HepG2 (cell line): Measurements from ENCODE around the gene PPP1R15B.

ENCODE experiments used
- CCAR2 ChIP-seq: fragments of 200-400 bp; formaldehyde crosslinking; optimal IDR thresholded peaks from 2 replicates; pipeline ENCODE3; 2018; ENCODE audit warnings: low read depth, mild to moderate bottlenecking, low read length, moderate library complexity
- DMAP1 ChIP-seq: IDR thresholded peaks from 2 replicates; pipeline ENCODE4 v1.6.1; 2016
- TF ChIP-seq, protein P1 (sequence below): sonication (generic); formaldehyde crosslinking; IDR thresholded peaks from 2 replicates; pipeline ENCODE4 v1.5.0; 2020; ENCODE audit warnings: mild to moderate bottlenecking, missing genetic modification reagents, moderate library complexity

DNA sequence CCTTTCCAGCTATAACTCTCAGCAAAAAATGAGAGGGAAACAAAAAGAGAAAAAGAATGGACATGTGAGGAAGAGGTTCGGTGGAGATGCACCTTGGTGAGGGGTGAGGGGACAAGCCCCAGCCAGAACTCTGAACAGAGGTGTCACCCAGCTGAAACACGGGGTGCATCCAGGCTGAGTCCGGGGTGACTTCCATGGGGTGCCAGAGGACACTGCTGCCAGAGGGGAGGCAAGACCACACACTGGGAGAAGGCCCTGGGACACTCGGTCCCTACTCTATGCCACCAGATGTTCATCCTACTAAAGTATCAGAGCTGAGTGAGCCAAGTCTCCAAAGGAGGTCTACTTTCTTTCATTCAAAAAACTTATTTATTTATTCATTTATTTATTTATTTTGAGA lies 36.1 kb upstream of the PPP1R15B start:
- TF ChIP-seq DMAP1 (CRISPR knock-in tag): no peak
- TF ChIP-seq, protein P1, sequence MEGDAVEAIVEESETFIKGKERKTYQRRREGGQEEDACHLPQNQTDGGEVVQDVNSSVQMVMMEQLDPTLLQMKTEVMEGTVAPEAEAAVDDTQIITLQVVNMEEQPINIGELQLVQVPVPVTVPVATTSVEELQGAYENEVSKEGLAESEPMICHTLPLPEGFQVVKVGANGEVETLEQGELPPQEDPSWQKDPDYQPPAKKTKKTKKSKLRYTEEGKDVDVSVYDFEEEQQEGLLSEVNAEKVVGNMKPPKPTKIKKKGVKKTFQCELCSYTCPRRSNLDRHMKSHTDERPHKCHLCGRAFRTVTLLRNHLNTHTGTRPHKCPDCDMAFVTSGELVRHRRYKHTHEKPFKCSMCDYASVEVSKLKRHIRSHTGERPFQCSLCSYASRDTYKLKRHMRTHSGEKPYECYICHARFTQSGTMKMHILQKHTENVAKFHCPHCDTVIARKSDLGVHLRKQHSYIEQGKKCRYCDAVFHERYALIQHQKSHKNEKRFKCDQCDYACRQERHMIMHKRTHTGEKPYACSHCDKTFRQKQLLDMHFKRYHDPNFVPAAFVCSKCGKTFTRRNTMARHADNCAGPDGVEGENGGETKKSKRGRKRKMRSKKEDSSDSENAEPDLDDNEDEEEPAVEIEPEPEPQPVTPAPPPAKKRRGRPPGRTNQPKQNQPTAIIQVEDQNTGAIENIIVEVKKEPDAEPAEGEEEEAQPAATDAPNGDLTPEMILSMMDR (CRISPR knock-in tag): no peak
- no peak for TF ChIP-seq CCAR2
